GM12872 (cell line): ENCODE measurements around the gene NPRL2.

Experiments used
- TF ChIP-seq, protein P1 (sequence below): IDR thresholded peaks from 3 replicates; pipeline ENCODE4 v1.5.1; 2011; ENCODE audit warnings: low read depth, mild to moderate bottlenecking, low read length, moderate library complexity; ENCODE audit not compliant: insufficient read depth

NPRL2 gene

DNA sequence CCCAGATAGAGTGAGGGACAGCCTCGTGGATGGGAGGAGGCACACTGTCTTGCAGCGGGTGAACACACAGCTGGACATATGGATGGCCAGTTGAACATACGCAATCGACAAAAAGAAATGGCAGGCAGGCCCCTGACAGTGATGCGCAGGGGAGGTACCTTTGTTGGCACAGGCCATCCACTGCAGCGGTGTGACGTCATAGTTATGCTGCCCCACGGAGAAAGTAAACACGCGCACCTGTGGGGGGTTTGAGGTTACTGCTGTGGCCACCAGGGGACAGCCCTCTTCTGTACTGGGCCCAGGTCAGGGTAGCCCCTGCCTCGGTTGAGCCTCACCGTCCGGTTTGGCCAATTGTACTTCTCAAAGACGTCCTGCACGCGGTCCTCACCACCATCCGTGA lies 28.2 kb upstream of the NPRL2 start:
- TF ChIP-seq, protein P1, sequence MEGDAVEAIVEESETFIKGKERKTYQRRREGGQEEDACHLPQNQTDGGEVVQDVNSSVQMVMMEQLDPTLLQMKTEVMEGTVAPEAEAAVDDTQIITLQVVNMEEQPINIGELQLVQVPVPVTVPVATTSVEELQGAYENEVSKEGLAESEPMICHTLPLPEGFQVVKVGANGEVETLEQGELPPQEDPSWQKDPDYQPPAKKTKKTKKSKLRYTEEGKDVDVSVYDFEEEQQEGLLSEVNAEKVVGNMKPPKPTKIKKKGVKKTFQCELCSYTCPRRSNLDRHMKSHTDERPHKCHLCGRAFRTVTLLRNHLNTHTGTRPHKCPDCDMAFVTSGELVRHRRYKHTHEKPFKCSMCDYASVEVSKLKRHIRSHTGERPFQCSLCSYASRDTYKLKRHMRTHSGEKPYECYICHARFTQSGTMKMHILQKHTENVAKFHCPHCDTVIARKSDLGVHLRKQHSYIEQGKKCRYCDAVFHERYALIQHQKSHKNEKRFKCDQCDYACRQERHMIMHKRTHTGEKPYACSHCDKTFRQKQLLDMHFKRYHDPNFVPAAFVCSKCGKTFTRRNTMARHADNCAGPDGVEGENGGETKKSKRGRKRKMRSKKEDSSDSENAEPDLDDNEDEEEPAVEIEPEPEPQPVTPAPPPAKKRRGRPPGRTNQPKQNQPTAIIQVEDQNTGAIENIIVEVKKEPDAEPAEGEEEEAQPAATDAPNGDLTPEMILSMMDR = no peak

GRCh38 chr3:50378024-50378423 lies 27.4 kb upstream of the NPRL2 start:
- TF ChIP-seq, protein P1 = no peak

DNA sequence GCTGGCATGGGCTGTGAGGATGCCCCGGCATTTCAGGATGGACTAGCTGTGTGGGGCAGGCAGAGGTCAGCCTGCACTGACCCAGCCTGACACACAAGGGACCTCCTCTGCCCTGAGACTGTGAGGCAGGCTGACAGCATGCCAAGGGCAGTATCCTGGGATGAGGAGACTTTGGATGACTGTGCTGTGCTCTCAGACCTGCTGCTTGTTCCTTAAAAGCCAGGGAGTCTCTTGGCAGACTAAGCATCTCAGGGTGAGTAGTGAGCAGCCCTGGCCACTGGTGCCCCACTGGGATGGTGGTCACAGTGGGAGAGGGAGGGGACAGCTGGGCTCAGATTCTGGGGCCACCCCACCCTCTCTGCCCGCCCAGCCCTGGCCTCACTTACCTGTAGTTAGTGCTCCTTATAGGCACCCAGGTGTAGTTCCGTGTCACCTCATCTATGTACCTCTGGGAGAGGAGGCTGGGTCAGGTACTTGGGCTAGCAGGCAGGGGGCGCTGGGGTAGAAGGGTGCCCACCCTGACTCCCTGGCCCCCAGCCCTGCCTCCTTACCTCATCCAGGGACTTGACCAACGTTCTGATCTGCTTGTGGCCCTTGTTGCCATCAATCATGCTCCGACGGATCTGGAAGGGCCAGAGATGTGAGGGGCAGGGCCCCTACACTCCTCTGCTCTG lies 24.8 kb upstream of the NPRL2 start:
- TF ChIP-seq, protein P1 = peak; percentile 15; the same call in 1 of the 3 replicates

DNA sequence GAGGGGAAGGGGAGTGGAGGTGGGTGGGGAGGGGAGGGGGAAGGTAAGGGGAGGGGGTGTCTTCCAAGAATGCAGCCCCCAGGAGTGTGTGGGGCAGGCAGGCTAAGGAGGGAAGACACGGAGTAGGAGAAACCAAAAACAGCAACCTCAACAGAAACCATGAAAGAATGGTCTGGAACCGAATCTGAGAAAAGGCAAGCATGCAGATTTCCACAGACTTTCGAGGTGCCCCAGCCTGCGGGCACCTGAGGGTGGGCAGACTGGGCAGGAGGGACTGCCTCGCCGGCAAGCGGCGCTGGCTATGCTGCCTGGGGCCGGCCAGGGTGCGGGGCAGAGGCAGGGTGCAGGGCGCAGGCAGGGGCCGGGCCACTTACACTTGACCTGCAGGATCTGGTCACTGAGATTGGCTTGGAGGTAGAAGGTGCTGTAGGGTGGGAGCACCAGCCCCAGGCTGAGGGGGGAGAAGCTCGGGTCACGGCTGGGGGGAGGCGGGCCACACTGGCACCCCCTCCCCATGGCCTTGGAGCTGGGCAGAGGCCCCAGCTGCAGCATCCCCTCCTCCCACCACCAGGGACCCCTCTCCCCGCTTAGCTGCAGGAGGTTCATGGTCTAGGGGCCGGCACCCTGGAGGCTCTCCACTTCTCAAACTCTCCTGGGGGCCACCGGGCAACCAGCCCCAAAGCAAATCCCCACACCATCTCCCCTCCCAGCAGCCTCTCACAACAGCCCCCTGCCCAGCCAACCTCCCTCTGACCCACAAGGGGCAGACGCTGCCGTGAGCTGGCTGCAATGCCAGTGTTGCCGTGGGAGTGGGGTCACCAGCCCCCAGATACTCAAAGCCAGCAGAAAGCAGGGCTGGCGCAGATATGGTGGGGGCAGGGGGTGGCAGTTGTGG lies 24.0 kb upstream of the NPRL2 start:
- TF ChIP-seq, protein P1 = no peak

DNA sequence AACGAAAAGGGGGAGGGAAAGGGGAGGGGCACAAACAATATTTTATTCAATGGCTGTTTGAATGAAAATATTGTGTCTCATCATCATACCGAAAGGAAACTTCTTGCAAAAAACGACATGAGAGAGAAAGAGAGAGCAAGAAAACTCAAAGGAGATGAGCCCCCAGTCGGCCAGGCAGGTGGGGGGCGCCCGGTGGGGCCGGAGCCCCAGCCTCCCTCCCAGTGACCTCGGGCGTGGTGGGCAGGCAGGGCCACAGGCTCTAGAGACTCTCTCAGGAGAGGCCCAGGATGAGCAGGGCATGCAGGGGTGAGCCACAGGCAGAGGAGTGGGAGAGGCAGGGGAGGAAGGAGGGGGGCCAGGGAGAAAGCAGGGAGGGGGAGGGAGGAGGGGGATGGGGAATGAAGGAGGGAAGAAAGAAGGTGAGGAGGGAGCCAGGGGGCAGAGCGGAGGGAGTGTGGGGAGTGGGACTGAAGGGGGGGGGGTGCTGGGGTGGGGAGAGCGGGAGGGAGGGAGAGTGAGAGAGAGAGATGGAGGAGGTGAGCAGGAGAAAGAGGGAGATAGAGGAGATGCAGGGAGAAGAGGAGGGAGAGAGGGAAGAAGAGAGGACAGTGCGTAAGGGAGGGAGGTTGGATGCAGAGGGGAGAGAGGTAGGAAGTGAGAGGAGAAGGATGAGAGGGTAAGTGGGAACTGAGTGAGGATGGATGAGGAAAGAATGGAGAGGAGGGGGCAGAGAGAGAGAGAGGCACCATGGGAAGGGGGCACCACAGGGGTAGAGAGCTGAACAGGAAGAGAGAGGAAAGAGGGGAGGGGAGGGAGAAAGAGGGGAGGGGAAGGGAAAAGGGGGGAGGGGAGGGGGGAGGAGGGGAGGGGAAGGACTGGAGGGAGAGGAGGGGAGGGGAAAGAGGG lies 22.8 kb upstream of the NPRL2 start:
- TF ChIP-seq, protein P1 = no peak

DNA sequence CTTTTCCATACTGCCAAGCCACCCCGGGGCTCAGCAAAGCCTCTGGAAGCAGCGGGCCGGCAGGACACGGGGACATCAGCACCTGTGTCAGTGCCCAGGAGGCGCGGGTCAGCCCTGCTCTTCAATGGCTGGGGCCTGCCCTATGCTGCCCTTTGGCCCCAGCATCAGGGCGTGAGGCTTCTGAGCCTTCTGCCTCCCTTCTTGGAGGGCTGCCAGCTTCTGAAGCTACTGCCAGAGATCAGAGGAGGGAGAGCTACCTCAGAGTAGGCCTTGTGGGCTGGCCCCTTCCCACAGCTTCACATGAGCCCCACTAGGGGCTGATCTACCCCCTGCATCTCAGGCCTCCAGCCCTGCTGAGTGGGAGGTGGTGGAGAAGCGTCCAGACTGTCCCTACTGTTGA lies 21.8 kb upstream of the NPRL2 start:
- TF ChIP-seq, protein P1 = no peak
